Tibial artery (tissue), 4 donors: ENCODE results near the gene CAPN14.

ENCODE experiments used
- DNase-seq, 2 donors: peaks; one replicate each; pipeline ENCODE4 v3.0.0-alpha.2; 2019
- H3K27ac ChIP-seq, 2 donors: fragments of 200-600 bp; sonication (generic) in 1 of 2; 1 replicate in 1 of 2; 2 replicates in 1 of 2; pipeline ENCODE4 v1.5.1; 2018 to 2019; ENCODE audit warnings: mild to moderate bottlenecking in 1 of 2
- H3K27me3 ChIP-seq, 2 donors: fragments of 200-600 bp; sonication (generic) in 1 of 2; one replicate each; pipeline versions ENCODE4 v1.5.1 to v1.6.0; 2016 to 2019
- H3K36me3 ChIP-seq, 3 donors: fragments of 200-600 bp; sonication (generic) in 2 of 3; one replicate each; pipeline ENCODE4 v1.5.1; 2016 to 2019; ENCODE audit warnings: mild to moderate bottlenecking in 2 of 3
- H3K4me1 ChIP-seq, 4 donors: fragments of 200-600 bp; sonication (generic) in 2 of 4; 1 replicate in 3 of 4; 2 replicates in 1 of 4; pipeline ENCODE4 v1.5.1; 2016 to 2019
- H3K4me3 ChIP-seq, 2 donors: fragments of 200-600 bp; sonication (generic) in 1 of 2; 1 replicate in 1 of 2; 2 replicates in 1 of 2; pipeline ENCODE4 v1.5.1; 2018 to 2019; ENCODE audit warnings: mild to moderate bottlenecking in 2 of 2
- H3K9me3 ChIP-seq, 3 donors: fragments of 200-600 bp; sonication (generic) in 1 of 3; one replicate each; pipeline ENCODE4 v1.5.1; 2016 to 2019
- intact Hi-C: fragments of 100-400 bp; cut with DNase I; formaldehyde crosslinking; loops from one replicate; pipeline ENCODE4 v1.15.0; 2023; ENCODE audit warnings: low total_unique reads
- TF ChIP-seq, protein P1 (sequence below), 2 experiments: fragments of 200-600 bp in 1 of 2; fragments of 450-650 bp in 1 of 2; IDR thresholded peaks; one replicate each; pipeline ENCODE4 v1.5.1; 2017 to 2019; ENCODE audit warnings: antibody characterized with exemption in 2 of 2, mild to moderate bottlenecking in 1 of 2, moderate library complexity in 1 of 2

CAPN14 gene

DNA sequence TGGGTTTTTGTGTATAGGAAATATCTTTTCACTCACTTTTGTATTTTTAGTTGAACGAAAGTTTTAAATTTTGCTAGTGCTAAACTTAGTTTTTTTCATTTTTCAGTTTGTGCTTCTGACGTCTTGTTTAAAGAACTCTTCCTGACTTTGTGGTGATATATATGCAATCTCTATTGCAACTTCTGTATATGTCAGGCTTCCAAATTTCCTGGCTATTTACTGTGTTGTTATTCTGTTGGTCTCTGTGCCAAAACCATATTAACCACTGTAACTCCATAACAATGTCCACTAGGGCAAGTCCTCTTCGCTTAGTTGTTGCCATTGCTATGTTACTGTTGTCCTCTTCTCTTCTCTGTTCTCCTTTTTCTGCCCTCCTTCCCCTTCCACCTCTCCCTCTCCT is 13.4 kb upstream of the CAPN14 start:
- TF ChIP-seq, protein P1, sequence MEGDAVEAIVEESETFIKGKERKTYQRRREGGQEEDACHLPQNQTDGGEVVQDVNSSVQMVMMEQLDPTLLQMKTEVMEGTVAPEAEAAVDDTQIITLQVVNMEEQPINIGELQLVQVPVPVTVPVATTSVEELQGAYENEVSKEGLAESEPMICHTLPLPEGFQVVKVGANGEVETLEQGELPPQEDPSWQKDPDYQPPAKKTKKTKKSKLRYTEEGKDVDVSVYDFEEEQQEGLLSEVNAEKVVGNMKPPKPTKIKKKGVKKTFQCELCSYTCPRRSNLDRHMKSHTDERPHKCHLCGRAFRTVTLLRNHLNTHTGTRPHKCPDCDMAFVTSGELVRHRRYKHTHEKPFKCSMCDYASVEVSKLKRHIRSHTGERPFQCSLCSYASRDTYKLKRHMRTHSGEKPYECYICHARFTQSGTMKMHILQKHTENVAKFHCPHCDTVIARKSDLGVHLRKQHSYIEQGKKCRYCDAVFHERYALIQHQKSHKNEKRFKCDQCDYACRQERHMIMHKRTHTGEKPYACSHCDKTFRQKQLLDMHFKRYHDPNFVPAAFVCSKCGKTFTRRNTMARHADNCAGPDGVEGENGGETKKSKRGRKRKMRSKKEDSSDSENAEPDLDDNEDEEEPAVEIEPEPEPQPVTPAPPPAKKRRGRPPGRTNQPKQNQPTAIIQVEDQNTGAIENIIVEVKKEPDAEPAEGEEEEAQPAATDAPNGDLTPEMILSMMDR (IDR thresholded peaks at IDR 0.05) = no peak
- Histone ChIP-seq H3K4me1 (peaks cover 0 to 22% (median 15%) of the 10 kb centered on the region in 4 donors), H3K9me3 (no peaks in the 10 kb centered on the region), H3K27ac (no peak overlapping the region), H3K4me3 (no peak overlapping the region), H3K27me3 (peaks cover 0 to 3% of the 10 kb centered on the region in 2 donors), H3K36me3 (no peaks in the 10 kb centered on the region)
- no peak for DNase-seq
- intact Hi-C loops = loop anchor here (5.0 to 10.0 kb wide), 3 partner anchors 102 to 1086 kb away; partner anchors contain the start of genes LBH and YPEL5

DNA sequence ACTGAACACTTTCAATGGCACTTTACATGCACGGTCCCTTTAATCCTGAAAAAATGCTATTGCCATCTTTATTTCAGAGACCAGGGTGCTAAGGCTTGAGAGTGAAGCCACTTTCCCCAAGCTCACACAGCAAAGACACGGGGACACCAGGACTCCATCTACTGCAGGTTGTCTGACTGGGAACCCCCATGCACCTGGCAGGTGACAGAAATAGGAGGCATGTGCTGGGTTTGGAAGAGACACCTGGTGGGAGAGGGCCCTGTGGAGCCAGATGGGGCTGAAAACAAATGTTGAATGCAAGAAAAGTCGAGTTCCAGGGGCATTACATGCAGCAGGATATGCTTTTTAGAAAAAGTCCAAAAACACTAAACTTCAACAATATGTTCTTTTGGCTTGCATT is 11.4 kb upstream of the CAPN14 start:
- no peaks in the 10 kb centered on the region for H3K9me3 ChIP-seq
- peaks cover 0 to 7% of the 10 kb centered on the region in 2 donors for H3K27me3 ChIP-seq
- intact Hi-C loops = no loop called here

DNA sequence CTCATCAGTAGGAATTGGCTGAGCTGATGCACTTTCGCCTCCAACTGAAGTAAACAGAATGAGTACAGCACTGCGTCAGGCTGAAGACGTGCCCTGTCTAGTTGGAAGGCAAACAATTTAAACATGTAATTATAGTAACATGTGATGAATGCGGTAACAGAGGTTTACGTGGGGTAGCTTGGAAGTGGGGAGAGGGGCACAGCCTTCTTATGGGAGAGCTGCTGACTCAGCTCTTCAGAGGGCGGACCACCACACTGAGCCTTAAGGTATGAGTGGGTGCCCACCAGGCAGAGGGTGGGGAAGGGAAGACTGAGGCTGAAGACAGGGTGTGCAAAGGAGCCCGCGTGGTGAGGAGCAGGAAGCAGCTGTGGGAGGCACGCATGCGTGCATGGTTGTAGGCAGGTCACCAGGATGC is 10.4 kb upstream of the CAPN14 start:
- Histone ChIP-seq H3K27ac (no peak overlapping the region), H3K4me3 (no peak overlapping the region), H3K4me1 (no peaks in the 10 kb centered on the region), H3K36me3 (no peaks in the 10 kb centered on the region), H3K27me3 (peaks cover 0 to 7% of the 10 kb centered on the region in 2 donors), H3K9me3 (no peaks in the 10 kb centered on the region)
- TF ChIP-seq, protein P1 (IDR thresholded peaks at IDR 0.05) = no peak
- intact Hi-C loops = no loop called here
- DNase-seq = no peak

More for the DNA sequence above, 11.4 kb upstream of the CAPN14 start:
- TF ChIP-seq, protein P1 (IDR thresholded peaks at IDR 0.05) = no peak
- H3K27ac ChIP-seq = no peak overlapping the region
- H3K4me1 ChIP-seq = peaks cover 0 to 7% (median 4%) of the 10 kb centered on the region in 4 donors
- H3K4me3 ChIP-seq = no peak overlapping the region
- H3K36me3 ChIP-seq = no peaks in the 10 kb centered on the region
- no peak for DNase-seq

DNA sequence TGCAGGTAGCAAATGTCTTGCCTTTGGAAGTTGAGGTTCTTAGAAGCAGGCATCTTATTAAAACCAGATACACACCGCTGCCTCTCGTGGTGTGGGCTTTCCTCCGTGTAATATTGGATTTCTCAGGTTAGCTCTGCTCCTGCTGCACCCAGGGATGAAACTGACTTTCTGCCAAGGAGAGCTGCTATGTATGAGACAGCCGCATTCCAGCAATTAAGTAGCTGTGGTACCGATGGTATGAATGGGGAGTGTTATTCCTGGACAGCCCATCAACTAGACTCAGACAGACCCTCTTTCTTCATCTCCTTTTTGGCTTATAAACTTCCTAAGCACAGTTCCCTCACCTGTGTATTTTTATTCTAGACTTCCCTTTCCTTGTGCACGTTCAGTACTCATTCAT is 9.8 kb upstream of the CAPN14 start:
- intact Hi-C loops = no loop called here
- no peak overlapping the region for H3K27ac ChIP-seq
- H3K27me3 ChIP-seq = peaks cover 0 to 7% of the 10 kb centered on the region in 2 donors
- no peaks in the 10 kb centered on the region for H3K4me1 ChIP-seq
- TF ChIP-seq, protein P1 (IDR thresholded peaks at IDR 0.05) = no peak
- H3K4me3 ChIP-seq = no peak overlapping the region
- H3K9me3 ChIP-seq = no peaks in the 10 kb centered on the region
- DNase-seq = no peak
- H3K36me3 ChIP-seq = no peaks in the 10 kb centered on the region

DNA sequence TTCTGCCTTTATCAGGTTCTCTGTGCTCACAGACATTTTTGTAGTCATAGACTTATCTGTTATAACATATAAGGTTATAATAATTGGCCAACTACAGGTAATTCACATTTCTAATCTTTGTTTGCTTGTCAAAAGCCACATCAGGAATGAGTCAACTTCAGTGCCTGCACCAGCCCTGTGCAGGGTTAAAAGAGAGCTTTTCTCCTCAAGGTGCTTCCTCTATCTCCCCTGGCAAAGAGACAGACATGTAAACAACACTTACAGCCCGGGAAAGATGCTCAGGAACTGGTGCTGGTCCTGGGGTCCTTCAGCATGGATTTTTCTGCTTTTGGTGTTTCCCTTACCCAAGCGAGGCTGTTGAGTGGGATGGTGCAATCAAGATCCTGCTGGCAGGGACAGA is 9.0 kb upstream of the CAPN14 start:
- TF ChIP-seq, protein P1 (IDR thresholded peaks at IDR 0.05) = no peak
- Histone ChIP-seq H3K4me3 (no peak overlapping the region), H3K27me3 (peaks cover 0 to 9% of the 10 kb centered on the region in 2 donors), H3K27ac (no peak overlapping the region), H3K36me3 (no peaks in the 10 kb centered on the region), H3K9me3 (no peaks in the 10 kb centered on the region), H3K4me1 (no peaks in the 10 kb centered on the region)
- no peak for DNase-seq
- intact Hi-C loops = no loop called here

DNA sequence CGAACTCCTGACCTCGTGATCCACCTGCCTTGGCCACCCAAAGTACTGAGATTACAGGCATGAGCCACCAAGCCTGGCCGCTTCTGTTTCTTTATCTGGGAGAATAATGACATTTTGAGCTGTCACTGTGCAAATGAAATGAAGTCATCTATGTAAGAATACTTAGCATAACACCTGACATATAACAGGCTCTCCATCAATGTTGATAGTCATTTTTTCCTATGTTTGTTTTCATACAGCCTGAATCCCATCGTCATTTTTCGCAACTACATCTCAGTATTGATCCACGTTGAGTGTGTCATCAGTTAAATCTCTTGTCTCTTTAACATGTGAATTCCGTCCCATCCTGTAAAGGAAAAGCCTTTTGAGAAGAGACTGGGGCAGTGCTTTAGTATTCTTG is 6.4 kb upstream of the CAPN14 start:
- intact Hi-C loops = no loop called here
- H3K27ac ChIP-seq = no peak overlapping the region
- H3K4me1 ChIP-seq = no peaks in the 10 kb centered on the region
- H3K4me3 ChIP-seq = no peak overlapping the region
- no peak for DNase-seq
- H3K36me3 ChIP-seq = no peaks in the 10 kb centered on the region
- TF ChIP-seq, protein P1 (IDR thresholded peaks at IDR 0.05) = no peak
- peaks cover 0 to 9% of the 10 kb centered on the region in 2 donors for H3K27me3 ChIP-seq
- H3K9me3 ChIP-seq = no peaks in the 10 kb centered on the region
